Endothelial cell of umbilical vein (primary cell): ENCODE data around the gene SSTR5. TPM values are rescaled to one million over a fixed set of nuclear protein-coding genes. Genes with fewer than 3 reads are reported as not detected.

ENCODE experiments used
- BruUV-seq: library from RNA; stranded (reverse); fragments of 400-500 nt; replicated peaks from 2 replicates; lab custom pipeline; 2021; lab: Mats Ljungman, UMichigan
- CTCF ChIA-PET: fragments of 300-600, 350-600 bp; sonication (Branson Sonifier 250); formaldehyde crosslinking; loops from one replicate; lab custom pipeline; 2021; ENCODE audit warnings: antibody characterized with exemption, inconsistent platforms; lab: Charles Lee
- POLR2A ChIA-PET: fragments of 300-600, 350-600 bp; sonication (Branson Sonifier 250); formaldehyde crosslinking; loops from one replicate; lab custom pipeline; 2021; ENCODE audit warnings: antibody characterized with exemption, inconsistent platforms; lab: Charles Lee
- DNase-seq: peaks from one replicate; pipeline ENCODE4 v3.0.0-alpha.2; 2011; ENCODE audit warnings: low read depth, low spot score
- FAIRE-seq: peaks from 2 replicates; lab custom pipeline; 2011; peaks lifted over from hg19 to GRCh38; lab: Jason Lieb, UNC
- H2AFZ ChIP-seq: 2 replicates; pipeline ENCODE4 v1.6.0; 2012; ENCODE audit warnings: low read depth, low read length, control low read depth, inconsistent platforms
- H3K27ac ChIP-seq: 2 replicates; pipeline ENCODE4 v1.5.1; 2011; ENCODE audit warnings: low read depth, mild to moderate bottlenecking, control low read depth, low read length, moderate library complexity; ENCODE audit not compliant: insufficient read depth
- H3K27me3 ChIP-seq, 2 experiments: 2 replicates each; pipeline versions ENCODE4 v1.6.0 to v1.6.1; 2011; ENCODE audit warnings: low read length in 2 of 2, mixed read lengths in 1 of 2; ENCODE audit not compliant: control insufficient read depth in 2 of 2, insufficient read depth in 2 of 2
- H3K36me3 ChIP-seq, 2 experiments: 2 replicates in 1 of 2; 3 replicates in 1 of 2; pipeline ENCODE4 v1.5.1; 2011; ENCODE audit warnings: low read length in 2 of 2, mild to moderate bottlenecking in 1 of 2, moderate library complexity in 1 of 2; ENCODE audit not compliant: control insufficient read depth in 2 of 2, insufficient read depth in 2 of 2; ENCODE audit errors: extremely low read depth in 1 of 2
- H3K4me1 ChIP-seq: 3 replicates; pipeline ENCODE4 v1.5.1; 2011; ENCODE audit warnings: mild to moderate bottlenecking, low read length; ENCODE audit not compliant: control insufficient read depth, insufficient read depth; ENCODE audit errors: extremely low read depth
- H3K4me2 ChIP-seq: 2 replicates; pipeline ENCODE4 v1.6.1; 2011; ENCODE audit warnings: low read length, control low read depth, mixed read lengths; ENCODE audit not compliant: insufficient read depth
- H3K4me3 ChIP-seq, 3 experiments: fragments of 200-600 bp in 1 of 3; sonication (generic), shearing (Covaris generic) in 1 of 3; replicated peaks in 1 of 3; 2 replicates each; pipeline ENCODE4 v1.5.1; 2011 to 2016; ENCODE audit warnings: control low read depth in 3 of 3, low read length in 3 of 3, mild to moderate bottlenecking in 2 of 3, inconsistent platforms in 1 of 3, low read depth in 1 of 3, moderate library complexity in 1 of 3; ENCODE audit not compliant: insufficient read depth in 1 of 3
- H3K79me2 ChIP-seq: 2 replicates; pipeline ENCODE4 v1.6.0; 2012; ENCODE audit warnings: low read length, inconsistent platforms; ENCODE audit not compliant: control insufficient read depth, insufficient read depth
- H3K9ac ChIP-seq: replicated peaks from 2 replicates; pipeline ENCODE3; 2011; ENCODE audit warnings: low read length, control low read depth; ENCODE audit not compliant: insufficient read depth; ENCODE audit errors: extremely low read depth
- H3K9me1 ChIP-seq: replicated peaks from 3 replicates; pipeline ENCODE4 v1.6.0; 2011; ENCODE audit warnings: mild to moderate bottlenecking, low read length; ENCODE audit not compliant: control insufficient read depth, insufficient read depth; ENCODE audit errors: extremely low read depth
- H3K9me3 ChIP-seq: replicated peaks from 2 replicates; pipeline ENCODE4 v1.5.1; 2012; ENCODE audit warnings: low read length, inconsistent platforms; ENCODE audit not compliant: control insufficient read depth, insufficient read depth
- H4K20me1 ChIP-seq: replicated peaks from 2 replicates; pipeline ENCODE3; 2011; ENCODE audit warnings: mild to moderate bottlenecking, low read length; ENCODE audit not compliant: control insufficient read depth, insufficient read depth; ENCODE audit errors: extremely low read depth
- CTCF ChIP-seq, 2 donors: IDR thresholded peaks; 1 replicate in 1 of 2; 2 replicates in 1 of 2; pipeline ENCODE4 v1.5.1; 2011; ENCODE audit warnings: low read length in 2 of 2, mild to moderate bottlenecking in 2 of 2, moderate library complexity in 2 of 2, control low read depth in 1 of 2, inconsistent platforms in 1 of 2, low read depth in 1 of 2; ENCODE audit not compliant: insufficient read depth in 1 of 2; ENCODE audit errors: extremely low read depth in 1 of 2
- EZH2 ChIP-seq: IDR thresholded peaks from 2 replicates; pipeline ENCODE4 v1.6.1; 2012; ENCODE audit warnings: borderline replicate concordance, low read depth, mild to moderate bottlenecking, moderate library complexity, low read length, inconsistent platforms; ENCODE audit not compliant: severe bottlenecking
- FOS ChIP-seq: IDR thresholded peaks from 2 replicates; pipeline ENCODE4 v1.6.1; 2011; ENCODE audit warnings: mild to moderate bottlenecking, low read length, moderate library complexity, borderline replicate concordance; ENCODE audit not compliant: insufficient read depth
- GATA2 ChIP-seq: IDR thresholded peaks from 2 replicates; pipeline ENCODE4 v1.7.0; 2011; ENCODE audit warnings: low read depth, mild to moderate bottlenecking, moderate library complexity, mixed read lengths, low read length; ENCODE audit not compliant: insufficient read length, insufficient read depth
- JUN ChIP-seq: IDR thresholded peaks from 2 replicates; pipeline ENCODE4 v1.6.1; 2011; ENCODE audit warnings: borderline replicate concordance, low read depth; ENCODE audit not compliant: insufficient read length, insufficient read depth
- MAX ChIP-seq: IDR thresholded peaks from 2 replicates; pipeline ENCODE4 v1.6.1; 2011; ENCODE audit not compliant: insufficient read depth, insufficient read length
- MYC ChIP-seq: IDR thresholded peaks from one replicate; pipeline ENCODE4 v1.6.1; 2011; ENCODE audit warnings: mild to moderate bottlenecking, low read depth, low read length
- POLR2A ChIP-seq: IDR thresholded peaks from 2 replicates; pipeline ENCODE4 v1.6.1; 2012; ENCODE audit warnings: low read depth, mild to moderate bottlenecking, control low read depth, low read length
- POLR2AphosphoS5 ChIP-seq: IDR thresholded peaks from 2 replicates; pipeline ENCODE4 v1.6.1; 2012; ENCODE audit warnings: low read depth, mild to moderate bottlenecking, control low read depth, low read length, moderate library complexity; ENCODE audit not compliant: insufficient read depth
- dilution Hi-C: fragments of 300-500 bp; cut with MboI; formaldehyde crosslinking; loops from one replicate; pipeline ENCODE4 v1.15.0; 2019; ENCODE audit warnings: low sequenced_read_pairs; ENCODE audit not compliant: extremely low pct_ligation_motif_present
- intact Hi-C: fragments of 100-400 bp; cut with micrococcal nuclease; formaldehyde crosslinking; loops from one replicate; pipeline ENCODE4 v1.10.0; 2022
- polyA plus RNA-seq, 4 experiments: library from polyadenylated mRNA; depleted of rRNA in 3 of 4; stranded (reverse) in 3 of 4; unstranded in 1 of 4; fragments of >200 nt; gene quantifications; 2 replicates each; pipeline versions ENCODE4 v1.2.1 to v1.2.3, GENCODE V29; 2011 to 2012; ENCODE audit warnings: missing spikeins in 1 of 4
- total RNA-seq: library from RNA; stranded (reverse); gene quantifications from 2 replicates; pipeline ENCODE4 v1.2.3, GENCODE V29; 2021

SSTR5 gene
- total and polyA plus RNA-seq, 2 donors (not counting 3 experiments of a cell fraction or from before 2014, with no cell fraction given) = 0.24 to 0.52 TPM

GRCh38 chr16:1068451-1068850, 4.1 kb upstream of the SSTR5 start:
- Histone ChIP-seq H2AFZ (no peak overlapping the region), H3K27ac (no peak overlapping the region), H4K20me1 (no peaks in the 10 kb centered on the region), H3K4me3 (no peak overlapping the region), H3K9me3 (no peaks in the 10 kb centered on the region), H3K79me2 (no peaks in the 10 kb centered on the region), H3K36me3 (no peaks in the 10 kb centered on the region), H3K27me3 (peaks cover 12 to 21% of the 10 kb centered on the region in 2 experiments), H3K4me1 (no peaks in the 10 kb centered on the region), H3K4me2 (no peak overlapping the region), H3K9ac (no peak overlapping the region), H3K9me1 (no peaks in the 10 kb centered on the region)
- dilution Hi-C loops (no loop called here), intact Hi-C loops (no loop called here)
- no peak for FAIRE-seq
- no peak for DNase-seq
- CTCF ChIA-PET = interaction anchor here (1.2 to 5.8 kb wide), 2 partner anchors 11 to 37 kb away, joined by 3 to 57 read pairs; no protein-coding TSS in a partner anchor
- no TSS peak for BruUV-seq
- POLR2A ChIA-PET = interaction anchor here (0.7 kb wide), 1 partner anchor 363 kb away, joined by 6 read pairs; no protein-coding TSS in a partner anchor
- TF ChIP-seq POLR2AphosphoS5 (no peak), POLR2A (no peak), GATA2 (no peak), MAX (no peak), JUN (no peak), EZH2 (no peak)

GRCh38 chr16:1069154-1069553, 3.4 kb upstream of the SSTR5 start:
- BruUV-seq = no TSS peak
- TF ChIP-seq POLR2AphosphoS5 = no peak
- TF ChIP-seq POLR2A = no peak
- TF ChIP-seq MAX = no peak
- TF ChIP-seq MYC = no peak
- no peak for TF ChIP-seq CTCF (IDR thresholded peaks at IDR 0.05; ENCODE audit: extremely low read depth in 1 of 2, insufficient read depth in 1 of 2, low read depth in 1 of 2, low read length in 2 of 2)
- no peak for TF ChIP-seq FOS
- TF ChIP-seq EZH2 = no peak
- TF ChIP-seq GATA2 = no peak
- no peak for TF ChIP-seq JUN
- POLR2A ChIA-PET = interaction anchor here (0.7 kb wide), 1 partner anchor 364 kb away, joined by 6 read pairs; no protein-coding TSS in a partner anchor

More at GRCh38 chr16:1069154-1069553, 3.4 kb upstream of the SSTR5 start:
- no peaks in the 10 kb centered on the region for H3K9me1 ChIP-seq
- CTCF ChIA-PET = interaction anchor here (1.2 to 5.8 kb wide), 2 partner anchors 11 to 37 kb away, joined by 3 to 57 read pairs; no protein-coding TSS in a partner anchor
- no peaks in the 10 kb centered on the region for H4K20me1 ChIP-seq
- H2AFZ ChIP-seq = no peak overlapping the region
- intact Hi-C loops (no loop called here), dilution Hi-C loops (no loop called here)
- no peak overlapping the region for H3K4me2 ChIP-seq
- no peaks in the 10 kb centered on the region for H3K79me2 ChIP-seq
- no peak for FAIRE-seq
- no peaks in the 10 kb centered on the region for H3K9me3 ChIP-seq
- no peaks in the 10 kb centered on the region for H3K36me3 ChIP-seq
- no peak overlapping the region for H3K9ac ChIP-seq
- H3K4me1 ChIP-seq = no peaks in the 10 kb centered on the region
- peaks cover 12 to 21% of the 10 kb centered on the region in 2 experiments for H3K27me3 ChIP-seq
- DNase-seq = no peak
- H3K4me3 ChIP-seq = no peak overlapping the region
- no peak overlapping the region for H3K27ac ChIP-seq
